Adipose tissue (tissue), 3 donors: Measurements from ENCODE around the gene OSGIN1. TPM values are rescaled to one million over a fixed set of nuclear protein-coding genes. Genes with fewer than 3 reads are reported as not detected.
"Not testable (repeated sequence)": the region's sequence is repeated elsewhere in the genome, so short reads cannot be mapped to it uniquely, and the experiment has no call there.

Source experiments
- H3K27ac ChIP-seq: one replicate; pipeline ENCODE4 v1.5.1; 2013; ENCODE audit warnings: low read depth, low read length
- WGBS, 3 donors: extraction: QIAGEN DNeasy Blood & Tissue Kit; methylation state at CpG; one replicate each; pipeline ENCODE4 v1.1.7; 2013; 5-methylcytosine and 5-hydroxymethylcytosine counted together
- polyA plus RNA-seq, 3 donors: library from polyadenylated mRNA; stranded (reverse); fragments of 200-250 nt; gene quantifications; one replicate each; pipeline ENCODE4 v1.2.3, GENCODE V29; 2013
- donor health status: healthy with polysubstance abuse.
- donor health status: Bipolar disorder and iron deficiency.
- donor health status: healthy.

OSGIN1 gene
- polyA plus RNA-seq, 3 donors: 3.9 to 6.5 (median 5.2) TPM

DNA sequence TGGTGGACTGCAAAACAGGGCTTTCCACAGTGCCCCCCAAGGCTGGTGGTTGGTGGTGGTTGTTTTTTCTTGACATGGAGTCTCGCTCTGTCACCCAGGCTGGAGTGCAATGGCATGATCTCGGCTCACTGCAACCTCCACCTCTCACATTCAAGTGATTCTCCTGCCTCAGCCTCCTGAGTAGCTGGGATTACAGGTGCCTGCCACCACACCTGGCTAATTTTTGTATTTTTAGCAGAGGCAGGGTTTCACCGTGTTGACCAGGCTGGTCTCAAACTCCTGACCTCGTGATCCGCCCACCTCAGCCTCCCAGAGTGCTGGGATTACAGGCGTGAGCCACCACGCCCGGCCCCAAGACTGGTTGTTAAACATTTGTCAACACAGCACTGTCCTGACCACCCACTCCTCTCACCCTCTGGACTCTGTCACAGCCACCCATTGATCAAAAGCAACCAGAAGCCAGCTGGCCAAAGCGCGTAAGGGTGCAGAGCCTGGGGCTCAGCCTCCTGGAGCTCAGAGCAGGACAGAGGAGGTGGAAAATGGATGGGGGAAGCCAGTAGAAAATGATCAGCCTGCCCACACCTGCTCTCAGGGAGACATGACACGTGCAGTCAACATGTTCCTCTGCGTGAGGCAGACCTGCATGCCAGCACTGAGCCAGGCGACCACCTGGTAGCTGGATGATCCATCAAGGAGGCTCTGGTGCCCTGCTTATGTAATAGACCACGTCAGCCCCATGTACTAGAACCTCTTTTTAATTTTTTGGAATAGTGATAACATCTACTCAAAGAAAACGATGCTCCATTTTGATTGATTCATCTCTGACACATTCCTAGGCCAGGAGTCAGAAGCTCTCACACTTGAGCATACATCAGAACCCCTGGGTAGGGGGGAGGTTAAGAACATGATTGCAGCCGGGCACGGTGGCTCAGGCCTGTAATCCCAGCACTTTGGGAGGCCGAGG lies 14.8 kb upstream of the OSGIN1 start:
- H3K27ac ChIP-seq: no peak overlapping the region
- 90 to 96% (median 92%) methylated on average over 18 of the region's 18 CpGs for WGBS, 3 donors

- WGBS, 3 donors: 63 to 74% (median 65%) methylated on average over 12 of the region's 12 CpGs
- no peak overlapping the region for H3K27ac ChIP-seq
These were observed 13.7 kb upstream of the OSGIN1 start for GRCh38 chr16:83939266-83939855.

DNA sequence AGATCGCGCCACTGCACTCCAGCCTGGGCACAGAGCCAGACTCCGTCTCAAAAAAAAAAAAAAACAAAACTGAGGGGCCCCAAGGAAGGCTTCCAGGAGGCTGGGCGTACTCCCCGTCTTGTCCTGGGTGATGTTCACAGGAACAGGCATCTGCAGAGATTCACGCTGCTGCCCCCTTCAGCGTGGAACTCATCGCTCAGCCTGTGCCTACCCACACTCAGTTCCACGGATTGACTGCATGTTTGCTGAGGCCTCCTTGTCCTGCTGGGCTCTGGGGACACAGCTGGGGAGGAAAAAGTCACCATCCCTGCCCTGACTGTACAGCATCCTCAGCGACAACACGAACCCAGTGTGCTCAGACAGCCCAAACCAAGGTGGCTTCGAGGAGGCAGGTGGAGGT lies 12.9 kb upstream of the OSGIN1 start:
- 71 to 77% (median 76%) methylated on average over 9 to 12 of the region's 12 CpGs for WGBS, 3 donors
- no peak overlapping the region for H3K27ac ChIP-seq

DNA sequence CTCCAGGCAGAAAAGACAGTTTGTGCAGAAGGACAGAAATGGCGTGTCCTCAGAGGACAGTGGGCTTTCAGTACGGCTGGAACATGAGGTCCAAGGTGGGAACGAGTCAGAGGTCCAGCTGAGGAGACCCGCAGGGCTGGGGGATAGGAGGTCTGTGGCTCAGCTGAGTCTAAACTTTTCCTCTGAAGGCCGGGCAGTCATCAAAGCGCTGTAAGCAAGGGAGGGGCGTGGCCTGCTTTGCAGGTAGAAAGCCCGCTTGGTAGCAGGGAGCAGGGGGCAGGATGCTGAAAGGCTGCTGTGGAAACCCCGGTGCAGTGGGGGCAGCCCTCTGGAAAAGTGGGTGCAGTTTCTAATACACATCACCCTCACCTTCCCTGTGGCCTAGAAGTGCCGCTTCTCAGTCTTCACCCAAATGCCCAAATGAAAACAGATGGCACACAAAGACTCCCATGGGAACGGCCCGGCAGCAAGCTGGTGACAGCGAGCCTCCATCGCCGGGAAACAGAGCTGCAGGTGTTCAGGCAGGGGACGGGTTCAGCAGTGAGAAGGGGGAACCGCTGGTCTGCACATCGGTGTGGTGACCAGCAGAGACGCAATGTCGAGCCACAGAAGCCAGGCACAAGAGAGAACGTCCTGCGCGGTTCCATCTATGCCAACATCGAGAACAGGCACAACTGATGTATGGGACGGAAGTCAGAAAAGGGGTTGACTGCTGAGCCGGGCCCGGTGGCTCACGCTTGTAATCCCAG lies 12.2 kb upstream of the OSGIN1 start:
- 77 to 90% (median 86%) methylated on average over 28 of the region's 28 CpGs for WGBS, 3 donors
- no peak overlapping the region for H3K27ac ChIP-seq

DNA sequence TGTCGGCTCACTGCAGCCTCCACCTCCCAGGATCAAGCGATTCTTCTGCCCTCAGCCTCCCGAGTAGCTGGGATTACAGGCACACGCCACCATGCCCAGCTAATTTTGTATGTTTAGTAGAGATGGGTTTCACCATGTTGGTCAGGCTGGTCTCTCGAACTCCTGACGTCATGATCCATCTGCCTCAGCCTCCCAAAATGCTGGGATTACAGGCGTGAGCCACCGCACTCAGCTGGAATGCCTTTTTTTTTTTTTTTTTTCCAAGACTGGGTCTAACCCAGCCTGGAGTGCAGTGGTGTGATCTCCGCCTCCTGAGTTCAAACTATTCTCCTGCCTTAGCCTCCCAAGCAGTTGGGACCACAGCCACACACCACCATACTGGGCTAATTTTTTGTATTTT lies 11.5 kb upstream of the OSGIN1 start:
- 94 to 98% (median 96%) methylated on average over 9 of the region's 9 CpGs for whole genome bisulfite sequencing, 3 donors

DNA sequence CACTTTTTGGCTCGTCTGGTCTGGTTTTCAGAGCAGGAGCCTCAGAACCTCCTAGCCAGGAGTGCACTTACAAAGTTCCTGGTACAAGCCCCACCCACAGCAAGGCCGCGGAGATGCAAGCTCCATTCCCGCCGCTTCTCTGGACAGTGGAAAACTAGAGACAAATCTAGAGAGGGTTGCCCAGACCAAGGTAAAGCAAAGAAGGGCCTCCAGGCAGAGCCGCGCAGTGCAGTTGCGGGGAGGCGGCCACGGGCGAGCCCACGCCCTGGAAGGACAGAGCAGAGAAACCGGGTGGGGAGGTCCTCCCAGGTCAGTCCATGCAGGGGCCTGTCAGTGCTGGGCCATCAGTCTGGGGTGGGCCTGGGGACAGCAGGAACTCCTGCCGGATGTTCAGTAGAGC lies 11.0 kb upstream of the OSGIN1 start:
- no peak overlapping the region for H3K27ac ChIP-seq
- WGBS, 3 donors: 88 to 97% (median 91%) methylated on average over 14 of the region's 14 CpGs

More for the DNA sequence above, 11.5 kb upstream of the OSGIN1 start:
- H3K27ac ChIP-seq: not testable (repeated sequence)

GRCh38 chr16:83942815-83943515 lies 10.1 kb upstream of the OSGIN1 start:
- WGBS, 3 donors: 53 to 78% (median 75%) methylated on average over 11 of the region's 11 CpGs

GRCh38 chr16:83943516-83944050 lies 9.5 kb upstream of the OSGIN1 start:
- H3K27ac ChIP-seq: no peak overlapping the region
- WGBS, 3 donors: 89 to 91% (median 89%) methylated on average over 10 of the region's 10 CpGs

More at GRCh38 chr16:83942815-83943515, 10.1 kb upstream of the OSGIN1 start:
- no peak overlapping the region for H3K27ac ChIP-seq

GRCh38 chr16:83945587-83945986 lies 7.5 kb upstream of the OSGIN1 start:
- WGBS, 3 donors: 89 to 94% (median 91%) methylated on average over 10 of the region's 10 CpGs
- no peak overlapping the region for H3K27ac ChIP-seq

DNA sequence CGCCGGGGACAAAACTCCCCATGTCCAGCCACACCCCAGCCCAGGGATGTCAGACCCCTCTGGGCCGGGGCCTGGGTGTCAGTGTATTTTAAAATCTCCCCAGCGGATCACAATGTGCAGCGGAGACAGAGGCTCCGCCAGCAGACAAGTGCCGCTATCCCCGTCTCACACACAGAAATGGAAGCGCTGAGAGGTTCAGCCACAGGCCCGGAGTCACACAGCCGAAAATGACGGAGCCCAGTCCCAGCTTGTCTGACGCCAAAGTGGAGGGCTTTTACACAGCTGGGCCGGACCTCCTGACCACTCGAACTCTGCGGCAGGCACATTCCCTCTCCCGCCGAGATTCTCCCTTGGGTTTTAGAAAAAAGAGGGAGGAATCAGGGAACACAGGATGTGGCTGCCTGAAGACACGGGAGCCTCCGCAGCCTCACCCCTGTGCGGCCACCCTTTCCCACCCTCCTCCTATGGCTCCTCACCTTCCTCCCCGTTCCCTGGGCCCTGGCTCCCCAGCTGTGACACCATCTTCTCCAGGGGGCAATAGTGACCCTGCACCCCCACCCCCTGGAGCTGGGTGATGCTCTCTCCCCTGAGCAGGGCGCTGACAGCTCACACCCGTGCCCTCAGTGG lies 6.8 kb upstream of the OSGIN1 start:
- no peak overlapping the region for H3K27ac ChIP-seq
- WGBS, 3 donors: 82 to 85% (median 82%) methylated on average over 19 to 24 of the region's 24 CpGs

- no peak overlapping the region for H3K27ac ChIP-seq
These were observed 6.1 kb upstream of the OSGIN1 start for GRCh38 chr16:83946781-83947566.

DNA sequence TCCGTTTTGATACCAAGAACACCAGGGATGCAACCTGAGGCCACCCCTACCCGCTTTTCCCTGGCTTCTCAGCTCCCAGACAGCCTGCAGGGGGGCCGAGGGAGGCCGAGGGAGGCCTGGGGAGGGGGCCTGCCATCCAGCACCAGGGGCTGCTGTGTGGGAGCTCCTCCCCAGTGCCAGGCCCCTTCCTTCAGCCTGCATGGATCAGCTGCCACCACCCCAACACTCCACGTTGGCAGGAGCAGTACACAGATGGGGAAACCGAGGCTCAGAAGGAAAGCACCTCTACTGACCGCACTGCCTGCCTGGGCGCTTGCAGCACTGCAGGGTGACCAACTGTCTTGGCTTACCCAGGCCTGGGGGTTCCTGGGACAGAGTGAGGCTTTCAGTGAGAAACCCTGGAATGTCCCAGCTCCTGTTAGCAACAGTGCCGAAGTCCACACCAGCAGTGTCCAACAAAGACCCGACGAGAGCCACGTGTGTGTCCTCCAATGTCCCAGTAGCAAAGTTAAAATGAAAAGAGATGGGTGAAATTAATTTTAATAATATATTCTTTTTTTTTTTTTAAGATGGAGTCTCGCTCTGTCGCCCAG lies 5.3 kb upstream of the OSGIN1 start:
- 89 to 95% (median 90%) methylated on average over 14 of the region's 14 CpGs for WGBS, 3 donors
- H3K27ac ChIP-seq: no peak overlapping the region

More at GRCh38 chr16:83946781-83947566, 6.1 kb upstream of the OSGIN1 start:
- WGBS, 3 donors: 62 to 91% (median 84%) methylated on average over 21 of the region's 21 CpGs

GRCh38 chr16:83948914-83949723 lies 3.9 kb upstream of the OSGIN1 start:
- WGBS, 3 donors: 77 to 95% (median 87%) methylated on average over 13 of the region's 13 CpGs

DNA sequence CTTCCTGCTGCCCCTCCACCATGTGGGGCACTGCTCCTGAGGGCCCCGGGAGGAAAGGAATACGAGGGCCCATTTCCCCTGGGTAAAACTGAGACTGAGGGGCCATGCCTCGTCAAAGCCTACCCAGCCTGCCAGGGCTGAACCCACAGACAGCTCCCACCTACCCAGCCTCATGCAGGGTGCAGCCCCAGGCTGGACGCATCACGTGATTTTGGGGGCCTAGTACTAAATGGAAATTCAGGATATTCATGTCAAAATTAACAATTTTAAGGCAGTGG lies 3.4 kb upstream of the OSGIN1 start:
- H3K27ac ChIP-seq: no peak overlapping the region
- WGBS, 3 donors: 86 to 89% (median 87%) methylated on average over 5 of the region's 5 CpGs

More at GRCh38 chr16:83948914-83949723, 3.9 kb upstream of the OSGIN1 start:
- H3K27ac ChIP-seq: no peak overlapping the region

DNA sequence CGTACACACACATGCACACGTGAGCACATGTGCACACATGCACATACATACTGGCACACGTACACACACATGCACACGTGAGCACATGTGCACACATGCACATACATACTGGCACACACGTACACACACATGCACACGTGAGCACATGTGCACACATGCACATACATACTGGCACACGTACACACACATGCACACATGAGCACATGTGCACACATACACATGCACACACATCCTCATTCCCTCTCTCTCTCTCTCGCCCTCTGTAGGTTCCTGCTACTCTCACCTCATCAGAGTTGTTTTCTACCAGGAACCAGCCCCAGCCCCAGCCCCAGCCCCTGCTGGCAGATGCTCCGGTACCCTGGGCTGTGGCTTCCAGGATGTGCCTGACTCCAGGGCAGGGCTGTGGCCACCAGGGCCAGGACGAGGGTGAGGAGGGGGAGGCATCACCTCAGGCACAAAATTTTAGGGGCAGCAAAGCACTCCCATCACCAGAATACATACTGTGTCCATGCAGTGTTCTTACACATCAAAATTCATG lies 2.1 kb upstream of the OSGIN1 start:
- not testable (repeated sequence) for H3K27ac ChIP-seq
- WGBS, 3 donors: 66 to 83% (median 79%) methylated on average over 10 of the region's 10 CpGs

DNA sequence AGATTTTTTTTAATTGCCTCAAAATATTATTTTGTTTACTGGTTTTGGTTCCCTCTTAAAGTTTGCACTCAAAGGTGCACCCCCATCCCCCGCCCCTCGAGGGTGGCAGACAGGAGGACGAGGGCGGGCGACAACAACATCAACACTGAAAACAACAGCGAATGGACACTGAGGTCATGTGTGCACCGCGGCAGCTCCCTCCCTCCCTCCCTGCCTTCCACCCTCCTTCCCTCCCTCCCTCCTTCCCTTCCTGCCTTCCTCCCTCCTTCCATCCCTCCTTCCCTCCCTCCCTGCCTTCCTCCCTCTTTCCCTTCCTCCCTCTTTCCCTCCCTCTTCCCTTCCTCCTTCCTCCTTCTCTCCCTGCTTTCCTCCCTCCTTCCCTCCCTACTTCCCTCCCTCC lies 1.5 kb upstream of the OSGIN1 start:
- H3K27ac ChIP-seq: no peak overlapping the region
- 37 to 43% (median 42%) methylated on average over 8 of the region's 8 CpGs for WGBS, 3 donors
